Measurements from ENCODE around the gene CDC25B.
"Not testable (repeated sequence)": the region's sequence is repeated elsewhere in the genome, so short reads cannot be mapped to it uniquely, and the experiment has no call there.

Gene CDC25B

GRCh38 chr20:3808544-3808943 is 12.4 kb downstream of the CDC25B start:
- DNase-seq = peak; percentile 16

GRCh38 chr20:3811467-3812258 is 15.6 kb downstream of the CDC25B start:
- peak; percentile 99 for DNase-seq

GRCh38 chr20:3812259-3812681 is 16.2 kb downstream of the CDC25B start:
- no peak for DNase-seq

GRCh38 chr20:3812975-3813847 is 17.1 kb downstream of the CDC25B start:
- peak; percentile 45 for DNase-seq

- DNase-seq = peak; percentile 34
Observed at GRCh38 chr20:3813848-3814581, 17.9 kb downstream of the CDC25B start.

GRCh38 chr20:3814928-3815495 is 18.9 kb downstream of the CDC25B start:
- peak; percentile 7 for DNase-seq

GRCh38 chr20:3815703-3816315 is 19.7 kb downstream of the CDC25B start:
- peak; percentile 22 for DNase-seq

- peak; percentile 68 for DNase-seq
Observed at GRCh38 chr20:3818155-3819151, 22.3 kb downstream of the CDC25B start.

- peak; percentile 45 for DNase-seq
Observed at GRCh38 chr20:3819411-3820047, 23.4 kb downstream of the CDC25B start.

GRCh38 chr20:3820048-3820900 is 24.2 kb downstream of the CDC25B start, which contains the start of gene AP5S1:
AP5S1 (plus strand) TSS chr20:3820547; CDS start chr20:3822118, 1,571 bp downstream.
- peak; percentile 98 for DNase-seq

GRCh38 chr20:3820901-3821727 is 25.0 kb downstream of the CDC25B start:
- no peak for DNase-seq

- DNase-seq = no peak
Observed at GRCh38 chr20:3821996-3822395, 25.9 kb downstream of the CDC25B start.

GRCh38 chr20:3823881-3824280 is 27.8 kb downstream of the CDC25B start:
- no peak for DNase-seq

- DNase-seq = no peak
Observed at GRCh38 chr20:3825526-3825925, 29.4 kb downstream of the CDC25B start.

- no peak for DNase-seq
Observed at GRCh38 chr20:3826420-3826819, 30.3 kb downstream of the CDC25B start.

- no peak for DNase-seq
Observed at GRCh38 chr20:3828798-3829197, 32.7 kb downstream of the CDC25B start.

- DNase-seq = not testable (repeated sequence)
Observed at GRCh38 chr20:3829891-3830290, 33.8 kb downstream of the CDC25B start.

GRCh38 chr20:3836132-3836531 is 40.0 kb downstream of the CDC25B start:
- peak; percentile 11 for DNase-seq

All from right forelimb (tissue), 1 donor.